Measurements from ENCODE around the gene LUC7L2.

The LUC7L2 gene

DNA sequence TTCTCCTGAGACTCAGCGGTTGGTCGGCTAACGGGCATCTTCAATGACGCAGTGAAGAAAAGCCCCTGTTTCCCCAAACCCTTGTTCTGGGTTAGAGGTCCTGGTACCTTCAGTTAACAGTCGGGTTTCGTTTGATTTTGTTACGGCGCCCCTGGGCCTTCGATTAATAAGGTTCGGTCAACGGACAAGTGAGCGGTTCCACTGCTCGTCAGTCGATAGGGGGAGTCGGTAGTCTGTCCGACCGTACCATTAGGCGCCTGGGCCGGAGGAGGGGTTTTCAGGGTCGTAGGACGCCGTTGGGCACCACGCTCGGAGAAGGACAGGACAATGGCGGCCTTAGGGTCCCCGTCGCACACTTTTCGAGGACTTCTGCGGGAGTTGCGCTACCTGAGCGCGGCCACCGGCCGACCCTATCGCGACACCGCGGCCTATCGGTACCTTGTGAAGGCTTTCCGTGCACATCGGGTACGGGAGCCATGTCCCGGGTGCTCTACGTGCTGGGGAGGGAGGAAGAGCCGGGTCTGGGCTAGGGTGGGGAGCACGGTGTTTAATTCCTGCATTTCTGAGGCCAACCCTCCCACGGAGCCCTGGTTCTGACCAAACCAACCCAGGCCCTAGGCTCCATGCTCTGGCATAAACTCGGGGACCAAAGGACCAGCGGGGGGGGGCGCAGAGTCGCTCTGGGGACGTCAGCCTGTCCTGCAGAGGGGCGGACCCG lies 18.5 kb upstream of the LUC7L2 start, which contains the start of gene FMC1:
TSS of gene FMC1 (plus strand) at position 280 of the 718 bp plus-strand sequence. CDS start at position 328, 48 bp downstream.
- Histone ChIP-seq H3K27me3 (replicated peaks; ENCODE audit: insufficient read depth, low read length) (no peaks in the 10 kb centered on the region), H2AFZ (ENCODE audit: low read length) (peak within 1 kb of the TSS; percentile 74), H4K20me1 (ENCODE audit: insufficient read depth, low read length) (no peaks in the 10 kb centered on the region), H3K9ac (ENCODE audit: low read length) (peak within 1 kb of the TSS; percentile 97), H3K9me2 (replicated peaks; ENCODE audit: insufficient read depth, low read length) (no peaks in the 10 kb centered on the region), H3K9me3 (replicated peaks; ENCODE audit: insufficient read depth, low read length) (no peaks in the 10 kb centered on the region), H3K36me3 (replicated peaks; ENCODE audit: insufficient read depth, low read length) (no peaks in the 10 kb centered on the region), H3K4me3 (ENCODE audit: low read length) (peak within 1 kb of the TSS; percentile 89), H3K4me2 (ENCODE audit: low read depth, low read length) (peak within 1 kb of the TSS; percentile 89), H3K27ac (ENCODE audit: low read length) (peak within 1 kb of the TSS; percentile 91), H3K4me1 (ENCODE audit: low read length) (peaks cover 9% of the 10 kb centered on the region; the same call in 1 of the 2 replicates), H3F3A (ENCODE audit: insufficient read depth, low read length) (peaks cover 28% of the 10 kb centered on the region), H3K79me2 (ENCODE audit: low read length) (peaks cover 24% of the 10 kb centered on the region)
- peak; percentile 96 for DNase-seq
- TF ChIP-seq EZH2phosphoT487 (IDR thresholded peaks at IDR 0.05; ENCODE audit: low read length) = no peak
- TF ChIP-seq CTCF (IDR thresholded peaks at IDR 0.05; ENCODE audit: low read length) = peak; percentile 30

DNA sequence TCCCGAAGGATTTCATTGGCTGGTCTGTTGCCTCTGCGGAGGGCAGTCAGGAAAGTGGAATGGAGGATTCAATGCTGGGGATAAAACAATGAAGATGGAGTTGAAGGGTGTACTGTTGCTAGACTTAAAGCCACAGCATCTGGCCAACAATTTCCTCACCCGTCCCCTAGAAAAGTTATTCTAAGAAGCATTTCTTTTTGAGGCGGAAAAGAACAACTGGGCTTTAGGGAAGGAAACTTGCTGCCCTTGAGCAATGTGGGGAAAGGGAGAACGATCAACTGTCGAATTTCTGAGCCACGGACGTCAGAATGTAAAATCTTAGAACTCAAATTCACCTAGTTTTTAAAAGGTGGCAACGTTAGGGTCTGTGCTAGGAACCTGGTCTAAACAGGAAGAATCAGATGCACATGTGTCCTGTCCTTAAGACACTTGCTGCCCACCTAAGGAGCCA lies 17.9 kb upstream of the LUC7L2 start:
- no peaks in the 10 kb centered on the region for H3K27me3 ChIP-seq (replicated peaks; ENCODE audit: insufficient read depth, low read length)
- peak overlapping the region; percentile 89 for H3K4me2 ChIP-seq (ENCODE audit: low read depth, low read length)
- DNase-seq = no peak
- H3K27ac ChIP-seq (ENCODE audit: low read length) = peak overlapping the region; percentile 91
- H3F3A ChIP-seq (ENCODE audit: insufficient read depth, low read length) = peaks cover 28% of the 10 kb centered on the region
- peak overlapping the region; percentile 89 for H3K4me3 ChIP-seq (ENCODE audit: low read length)
- no peaks in the 10 kb centered on the region for H3K36me3 ChIP-seq (replicated peaks; ENCODE audit: insufficient read depth, low read length)
- H3K9me2 ChIP-seq (replicated peaks; ENCODE audit: insufficient read depth, low read length) = no peaks in the 10 kb centered on the region
- H3K9me3 ChIP-seq (replicated peaks; ENCODE audit: insufficient read depth, low read length) = no peaks in the 10 kb centered on the region
- H2AFZ ChIP-seq (ENCODE audit: low read length) = peak overlapping the region; percentile 74
- H4K20me1 ChIP-seq (ENCODE audit: insufficient read depth, low read length) = no peaks in the 10 kb centered on the region
- peaks cover 24% of the 10 kb centered on the region for H3K79me2 ChIP-seq (ENCODE audit: low read length)
- peak overlapping the region; percentile 97 for H3K9ac ChIP-seq (ENCODE audit: low read length)
- TF ChIP-seq CTCF (IDR thresholded peaks at IDR 0.05; ENCODE audit: low read length) = no peak
- TF ChIP-seq EZH2 (optimal IDR thresholded peaks at IDR 0.05; ENCODE audit: low read depth, low read length) = no peak
- TF ChIP-seq EZH2phosphoT487 (IDR thresholded peaks at IDR 0.05; ENCODE audit: low read length) = no peak
- peaks cover 9% of the 10 kb centered on the region; the same call in 1 of the 2 replicates for H3K4me1 ChIP-seq (ENCODE audit: low read length)

DNA sequence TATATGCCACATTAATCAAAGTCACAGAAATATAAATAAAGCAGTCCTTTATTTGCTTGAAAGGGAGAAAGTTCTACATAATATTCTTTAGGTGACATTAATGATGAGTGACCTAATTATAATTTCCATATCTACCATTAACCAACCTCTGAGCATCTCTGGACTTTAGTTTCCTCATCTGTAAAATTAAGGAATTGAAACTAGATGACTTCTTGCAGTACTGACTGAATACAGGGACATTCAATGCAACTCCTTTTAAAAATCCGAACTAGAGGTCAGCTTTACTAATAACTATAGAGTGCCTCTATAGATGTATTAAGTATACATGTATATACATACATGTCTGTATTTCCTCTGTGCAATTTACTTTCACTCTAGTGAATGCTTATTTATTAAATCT lies 14.7 kb upstream of the LUC7L2 start:
- Histone ChIP-seq H3K9me2 (replicated peaks; ENCODE audit: insufficient read depth, low read length) (no peaks in the 10 kb centered on the region), H3K27me3 (replicated peaks; ENCODE audit: insufficient read depth, low read length) (no peaks in the 10 kb centered on the region), H3K9me3 (replicated peaks; ENCODE audit: insufficient read depth, low read length) (no peaks in the 10 kb centered on the region), H3K79me2 (ENCODE audit: low read length) (peaks cover 24% of the 10 kb centered on the region), H3K36me3 (replicated peaks; ENCODE audit: insufficient read depth, low read length) (no peaks in the 10 kb centered on the region), H4K20me1 (ENCODE audit: insufficient read depth, low read length) (no peaks in the 10 kb centered on the region), H3K4me2 (ENCODE audit: low read depth, low read length) (no peak overlapping the region), H3K9ac (ENCODE audit: low read length) (no peak overlapping the region), H3K4me1 (ENCODE audit: low read length) (peaks cover 9% of the 10 kb centered on the region; the same call in 1 of the 2 replicates), H3F3A (ENCODE audit: insufficient read depth, low read length) (peaks cover 13% of the 10 kb centered on the region), H2AFZ (ENCODE audit: low read length) (no peak overlapping the region), H3K4me3 (ENCODE audit: low read length) (no peak overlapping the region), H3K27ac (ENCODE audit: low read length) (no peak overlapping the region)
- no peak for TF ChIP-seq EZH2phosphoT487 (IDR thresholded peaks at IDR 0.05; ENCODE audit: low read length)
- TF ChIP-seq EZH2 (optimal IDR thresholded peaks at IDR 0.05; ENCODE audit: low read depth, low read length) = no peak
- no peak for TF ChIP-seq CTCF (IDR thresholded peaks at IDR 0.05; ENCODE audit: low read length)
- no peak for DNase-seq

Data from MM.1S (cell line).